GM10248 (cell line): ENCODE data around the gene MRPL38.

ENCODE experiments used
- CTCF ChIA-PET: fragments of 300-600 bp; sonication (Branson Sonifier 250); formaldehyde crosslinking; extraction: SDS; loops from one replicate; lab custom pipeline; 2021; ENCODE audit warnings: antibody characterized with exemption; lab: Yijun Ruan, JAX
- POLR2A ChIA-PET: fragments of 350-650 bp; sonication (Branson Sonifier 250); formaldehyde crosslinking; extraction: SDS; loops from one replicate; lab custom pipeline; 2020; ENCODE audit warnings: antibody characterized with exemption; lab: Yijun Ruan, JAX
- DNase-seq: peaks from one replicate; pipeline ENCODE4 v3.0.0; 2012; ENCODE audit errors: extremely low spot score
- TF ChIP-seq, protein P1 (sequence below): IDR thresholded peaks from 2 replicates; pipeline ENCODE4 v1.5.1; 2012; ENCODE audit warnings: mild to moderate bottlenecking, low read depth; ENCODE audit errors: extremely low read depth, missing control alignments, control extremely low read depth

MRPL38 gene

GRCh38 chr17:75885431-75885830 lies 19.3 kb downstream of the MRPL38 start:
- ChIA-PET CTCF (interaction anchor here (3.4 kb wide), 1 partner anchor 10 kb away, joined by 14 read pairs; the partner anchor contains the start of gene TRIM65), POLR2A (no interaction called here)
- TF ChIP-seq, protein P1, sequence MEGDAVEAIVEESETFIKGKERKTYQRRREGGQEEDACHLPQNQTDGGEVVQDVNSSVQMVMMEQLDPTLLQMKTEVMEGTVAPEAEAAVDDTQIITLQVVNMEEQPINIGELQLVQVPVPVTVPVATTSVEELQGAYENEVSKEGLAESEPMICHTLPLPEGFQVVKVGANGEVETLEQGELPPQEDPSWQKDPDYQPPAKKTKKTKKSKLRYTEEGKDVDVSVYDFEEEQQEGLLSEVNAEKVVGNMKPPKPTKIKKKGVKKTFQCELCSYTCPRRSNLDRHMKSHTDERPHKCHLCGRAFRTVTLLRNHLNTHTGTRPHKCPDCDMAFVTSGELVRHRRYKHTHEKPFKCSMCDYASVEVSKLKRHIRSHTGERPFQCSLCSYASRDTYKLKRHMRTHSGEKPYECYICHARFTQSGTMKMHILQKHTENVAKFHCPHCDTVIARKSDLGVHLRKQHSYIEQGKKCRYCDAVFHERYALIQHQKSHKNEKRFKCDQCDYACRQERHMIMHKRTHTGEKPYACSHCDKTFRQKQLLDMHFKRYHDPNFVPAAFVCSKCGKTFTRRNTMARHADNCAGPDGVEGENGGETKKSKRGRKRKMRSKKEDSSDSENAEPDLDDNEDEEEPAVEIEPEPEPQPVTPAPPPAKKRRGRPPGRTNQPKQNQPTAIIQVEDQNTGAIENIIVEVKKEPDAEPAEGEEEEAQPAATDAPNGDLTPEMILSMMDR: no peak
- no peak for DNase-seq

- CTCF ChIA-PET: interaction anchor here (1.3 to 1.7 kb wide), 3 partner anchors 12 to 132 kb away, joined by 3 to 5 read pairs (median 3); no protein-coding TSS in a partner anchor
- TF ChIP-seq, protein P1: no peak
- DNase-seq: no peak
- POLR2A ChIA-PET: interaction anchor here (0.7 to 0.8 kb wide), 2 partner anchors 16 to 385 kb away, joined by 4 to 6 read pairs; no protein-coding TSS in a partner anchor
Observed at GRCh38 chr17:75881678-75882454, 22.8 kb downstream of the MRPL38 start.

- TF ChIP-seq, protein P1: no peak
- DNase-seq: no peak
- ChIA-PET CTCF (interaction anchor here (1.6 to 3.7 kb wide), 2 partner anchors 16 to 18 kb away, joined by 15 to 27 read pairs; partner anchors contain the start of gene TRIM65), POLR2A (no interaction called here)
Observed at GRCh38 chr17:75880266-75880665, 24.4 kb downstream of the MRPL38 start.

- DNase-seq: no peak
- TF ChIP-seq, protein P1: no peak
- ChIA-PET CTCF (interaction anchor here (0.7 to 3.7 kb wide), 11 partner anchors 9 to 475 kb away, joined by 3 to 27 read pairs (median 5); partner anchors contain the start of genes PRPSAP1, TRIM65 and WBP2), POLR2A (interaction anchor here (0.5 to 0.6 kb wide), 2 partner anchors 108 to 182 kb away, joined by 3 to 5 read pairs; no protein-coding TSS in a partner anchor)
Observed at GRCh38 chr17:75878174-75878998, 26.3 kb downstream of the MRPL38 start, which contains the start of gene TRIM47. TSS of gene TRIM47 (minus strand) at chr17:75878581. CDS start at chr17:75878548, 33 bp downstream.

- TF ChIP-seq, protein P1: peak; percentile 56
- CTCF ChIA-PET: interaction anchor here (0.6 to 3.7 kb wide), 17 partner anchors 8 to 476 kb away, joined by 3 to 27 read pairs (median 4); partner anchors contain the start of genes MRPL38, PRPSAP1, TRIM65 and WBP2
- DNase-seq: peak; percentile 73
- POLR2A ChIA-PET: interaction anchor here (0.5 kb wide), 1 partner anchor 182 kb away, joined by 3 read pairs; no protein-coding TSS in a partner anchor
Observed at GRCh38 chr17:75877752-75878173, 26.9 kb downstream of the MRPL38 start.
